Neural cell (in vitro differentiated cells): Measurements from ENCODE around the gene MAPK10.

Experiments used
- CTCF ChIP-seq: fragments of 450-650 bp; IDR thresholded peaks from 2 replicates; pipeline ENCODE4 v1.5.1; 2014; ENCODE audit warnings: antibody characterized with exemption, mild to moderate bottlenecking, moderate library complexity; ENCODE audit not compliant: poor library complexity, severe bottlenecking
- EZH2 ChIP-seq: fragments of 200-600, 300-800 bp; shearing (Covaris generic), sonication (generic); IDR thresholded peaks from 2 replicates; pipeline ENCODE4 v1.6.1; 2014; ENCODE audit warnings: antibody characterized with exemption, low read length, borderline replicate concordance, mild to moderate bottlenecking; ENCODE audit not compliant: insufficient read depth, poor library complexity, severe bottlenecking
- POLR2AphosphoS5 ChIP-seq: IDR thresholded peaks from 2 replicates; pipeline ENCODE4 v1.6.1; 2012
- SMC3 ChIP-seq: fragments of 450-650 bp; conservative IDR thresholded peaks from 2 replicates; pipeline ENCODE4 v1.6.1; 2014; ENCODE audit warnings: antibody characterized with exemption, mild to moderate bottlenecking, moderate library complexity; ENCODE audit not compliant: poor library complexity
- TAF1 ChIP-seq: IDR thresholded peaks from 2 replicates; pipeline ENCODE4 v1.6.1; 2012; ENCODE audit warnings: low read depth

- TF ChIP-seq CTCF, result no peak
- TF ChIP-seq POLR2AphosphoS5, result no peak
- TF ChIP-seq EZH2, result no peak
- no peak for TF ChIP-seq TAF1
- TF ChIP-seq SMC3, result no peak
Measured at GRCh38 chr4:86118711-86119110, 241.1 kb downstream of the MAPK10 start.
